GM21825 (cell line): Measurements from ENCODE around the gene FNDC4.
"Not testable (repeated sequence)": the region's sequence is repeated elsewhere in the genome, so short reads cannot be mapped to it uniquely, and the experiment has no call there.

Source experiments
- ATAC-seq: cut with Tn5 transposase; IDR thresholded peaks from one replicate; pipeline ENCODE4 v1.9.1; 2021; ENCODE audit warnings: mild to moderate bottlenecking, moderate library complexity; ENCODE audit not compliant: unreplicated experiment

FNDC4 gene

GRCh38 chr2:27494944-27495554 lies at the start of gene FNDC4:
Gene FNDC4 (minus strand): TSS chr2:27495200. CDS start chr2:27494679, 521 bp downstream.
- ATAC-seq: no peak

GRCh38 chr2:27544143-27544821 lies 49.3 kb upstream of the FNDC4 start:
- no peak for ATAC-seq

- ATAC-seq: not testable (repeated sequence)
These were observed 44.6 kb upstream of the FNDC4 start for GRCh38 chr2:27539649-27540048.

- not testable (repeated sequence) for ATAC-seq
These were observed 43.9 kb upstream of the FNDC4 start for GRCh38 chr2:27538839-27539450.

GRCh38 chr2:27537287-27537686 lies 42.3 kb upstream of the FNDC4 start:
- no peak for ATAC-seq

DNA sequence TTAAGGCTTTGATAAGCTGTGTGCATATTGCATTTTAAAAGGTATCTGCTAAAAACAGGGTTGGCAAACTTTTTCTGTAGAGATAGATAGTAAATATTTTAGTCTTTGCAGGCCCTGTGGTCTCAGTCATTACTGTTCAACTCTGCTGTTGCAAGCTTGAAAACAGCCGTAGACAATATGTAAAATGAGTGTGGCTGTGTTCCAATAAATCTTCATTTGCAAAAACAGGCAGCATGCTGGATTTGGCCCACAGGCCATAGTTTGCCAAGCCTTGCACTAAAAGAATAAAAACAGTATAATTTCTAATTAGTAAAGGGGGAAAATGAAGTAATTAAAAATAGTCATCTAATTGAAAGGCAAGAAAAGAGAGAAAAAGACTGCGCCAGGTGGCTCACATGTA lies 37.0 kb upstream of the FNDC4 start:
- ATAC-seq: no peak

DNA sequence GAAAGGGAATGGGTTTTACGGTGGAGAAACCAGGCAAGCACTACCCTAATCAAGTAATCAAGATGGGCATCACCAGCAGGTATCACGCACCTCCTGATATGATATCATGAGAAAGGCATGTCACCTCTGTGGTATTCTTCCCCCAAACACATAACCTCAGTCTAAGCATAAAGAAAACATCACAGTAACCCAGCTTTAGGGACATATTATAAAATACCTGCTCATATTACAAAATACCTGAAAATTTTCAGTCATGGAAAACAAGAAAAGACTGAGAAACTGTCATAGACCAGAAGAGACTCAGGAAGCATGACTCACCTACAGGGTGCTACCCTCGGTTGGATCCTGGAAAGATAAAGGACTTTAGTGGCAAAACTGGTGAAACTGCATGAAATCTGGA lies 32.2 kb upstream of the FNDC4 start:
- no peak for ATAC-seq

DNA sequence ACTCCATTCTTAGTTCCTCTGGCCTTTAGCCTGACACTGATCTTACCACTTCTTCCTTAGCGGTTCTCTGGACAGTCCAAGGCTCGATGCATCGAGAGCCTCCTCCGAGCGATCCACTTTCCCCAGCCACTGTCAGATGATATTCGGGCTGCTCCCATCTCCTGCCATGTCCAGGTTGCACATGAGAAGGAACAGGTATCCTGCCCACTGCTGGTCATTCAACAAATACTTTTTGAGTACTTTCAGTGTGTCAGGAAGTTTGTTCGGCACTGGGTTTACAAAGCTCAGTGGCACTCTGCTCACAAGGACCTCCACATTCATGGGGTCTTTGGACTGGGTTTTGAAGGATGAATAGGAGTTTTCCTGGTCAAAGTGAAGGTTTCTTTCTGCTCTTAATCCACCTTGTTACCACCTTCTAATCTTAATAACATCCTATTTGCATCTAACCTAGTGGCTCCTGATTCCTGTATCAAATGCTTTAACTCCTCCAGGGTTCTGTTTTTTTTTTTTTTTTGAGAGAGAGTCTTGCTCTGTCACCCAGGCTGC lies 27.5 kb upstream of the FNDC4 start:
- no peak for ATAC-seq

DNA sequence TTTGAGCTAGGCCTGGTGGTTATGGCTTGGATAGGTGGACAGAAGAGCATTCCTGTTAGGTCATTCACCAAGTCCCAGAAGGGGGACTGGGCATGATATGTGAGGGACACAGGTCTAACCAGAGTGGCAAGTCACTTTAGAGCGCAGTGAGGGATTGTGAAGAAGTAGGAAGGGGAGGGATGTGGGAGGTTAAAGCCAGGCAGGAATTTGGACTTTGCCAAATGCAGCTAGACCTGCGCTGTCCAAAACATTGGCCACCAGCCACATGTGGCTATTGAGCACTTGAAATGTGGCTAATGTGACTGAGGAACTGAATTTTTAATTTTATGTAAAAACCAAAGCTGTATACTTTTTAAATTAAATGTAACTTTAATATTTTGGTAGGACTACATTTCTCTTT lies 25.3 kb upstream of the FNDC4 start:
- ATAC-seq: no peak

- no peak for ATAC-seq
These were observed 23.7 kb upstream of the FNDC4 start for GRCh38 chr2:27518782-27519113.

- ATAC-seq: no peak
These were observed 23.2 kb upstream of the FNDC4 start for GRCh38 chr2:27518113-27518781.

- no peak for ATAC-seq
These were observed 14.3 kb upstream of the FNDC4 start for GRCh38 chr2:27509326-27509725.

- no peak for ATAC-seq
These were observed 12.3 kb upstream of the FNDC4 start for GRCh38 chr2:27507293-27507692.

DNA sequence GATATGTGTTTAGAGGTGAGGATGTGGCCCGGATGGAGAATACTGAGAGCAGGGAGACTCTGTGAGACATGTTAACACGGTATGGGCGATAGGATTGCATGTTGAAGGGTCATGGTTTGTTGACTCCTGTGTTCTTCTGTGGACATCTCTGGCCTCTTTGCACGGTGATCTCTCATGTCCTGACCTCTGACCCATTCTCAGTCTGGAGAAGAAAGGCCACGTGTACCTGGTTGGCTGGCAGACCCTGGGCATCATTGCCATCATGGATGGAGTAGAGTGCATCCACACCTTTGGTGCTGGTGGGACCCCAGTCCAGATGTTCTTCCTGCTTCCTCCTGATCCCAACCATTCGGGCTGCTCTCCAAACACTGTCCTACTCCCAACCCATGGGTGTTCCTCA lies 11.6 kb upstream of the FNDC4 start:
- no peak for ATAC-seq

DNA sequence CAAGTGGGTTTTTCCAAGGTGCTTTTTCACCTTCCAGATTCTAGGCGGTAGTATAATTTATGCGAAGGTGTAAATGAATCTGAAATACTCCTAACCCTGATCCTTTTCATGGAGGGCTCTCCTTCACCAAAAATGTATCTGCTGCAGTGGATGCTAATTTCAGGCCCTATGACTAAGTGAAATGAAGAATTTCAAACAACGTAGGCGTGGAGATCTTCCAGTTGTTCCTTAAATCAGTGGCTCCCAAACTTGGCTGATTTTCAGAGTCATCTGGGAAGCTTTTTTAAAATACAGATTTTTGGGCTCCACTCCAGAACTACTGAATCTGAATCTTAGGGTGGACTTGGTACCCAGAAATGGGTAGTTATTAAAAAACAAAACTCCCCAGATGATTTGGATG lies 7.1 kb upstream of the FNDC4 start:
- ATAC-seq: no peak

DNA sequence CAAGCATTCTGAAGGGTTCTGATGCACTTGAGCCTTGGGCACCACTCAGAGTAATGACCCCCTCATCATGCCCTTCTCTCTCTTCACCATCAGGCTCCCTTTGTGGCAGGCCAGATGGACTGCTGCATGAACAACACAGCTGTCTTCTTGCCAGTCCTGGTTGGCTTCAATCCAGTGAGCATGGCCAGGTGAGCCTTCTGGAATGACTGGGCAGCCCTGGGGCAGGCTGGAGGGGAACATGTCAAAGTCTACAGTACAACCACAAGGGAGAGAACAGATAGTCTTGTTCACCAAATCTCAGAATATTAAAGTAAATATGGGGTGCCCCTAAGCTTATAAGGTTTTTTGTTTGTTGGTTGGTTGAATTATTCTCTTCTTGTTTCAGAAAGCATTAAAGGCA lies 6.0 kb upstream of the FNDC4 start:
- ATAC-seq: no peak

GRCh38 chr2:27498975-27499374 lies 4.0 kb upstream of the FNDC4 start:
- ATAC-seq: no peak

DNA sequence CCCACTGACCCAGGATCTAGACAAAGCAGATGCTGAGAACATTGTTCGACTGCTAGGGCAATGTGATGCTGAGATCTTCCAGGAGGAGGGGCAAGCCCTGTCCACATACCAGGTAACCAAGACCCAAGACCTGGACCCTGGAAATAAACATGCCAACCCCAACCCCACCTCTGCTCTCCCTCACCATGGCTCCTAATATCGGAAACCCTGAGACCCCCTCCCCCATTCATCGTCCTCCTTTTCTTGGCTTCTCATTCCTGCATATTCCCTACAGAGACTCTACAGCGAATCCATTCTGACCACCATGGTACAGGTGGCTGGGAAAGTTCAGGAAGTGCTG lies 2.3 kb upstream of the FNDC4 start:
- ATAC-seq: no peak

- no peak for ATAC-seq
These were observed 1.6 kb upstream of the FNDC4 start, which contains the start of gene GCKR for GRCh38 chr2:27496357-27497287. Gene GCKR (plus strand): TSS chr2:27496839. CDS start chr2:27496905, 66 bp downstream.

DNA sequence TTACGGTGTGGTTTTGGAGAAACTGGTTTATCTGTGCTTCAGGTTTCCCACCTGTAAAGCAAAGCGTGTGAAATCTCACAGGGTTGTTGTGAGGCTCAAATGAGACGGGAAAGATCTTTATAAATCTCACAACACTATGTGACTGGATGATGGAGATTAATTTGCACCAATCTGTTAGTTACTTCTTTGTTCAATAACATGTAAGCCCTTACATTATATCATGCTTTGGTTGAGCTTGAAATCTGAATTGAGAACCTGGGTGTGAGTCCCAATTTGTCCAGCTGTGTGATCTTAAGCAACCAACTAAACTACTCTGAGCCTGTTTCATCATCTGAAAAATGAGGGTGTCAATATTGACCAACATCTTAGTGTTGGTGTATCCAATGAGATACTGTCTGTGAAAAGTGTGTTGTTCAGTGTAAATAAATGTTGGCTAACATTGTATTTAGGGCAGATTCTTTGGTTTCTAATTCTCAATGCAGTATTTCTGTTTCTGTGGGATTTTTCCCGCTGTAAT lies 898 bp upstream of the FNDC4 start:
- no peak for ATAC-seq
